ENCODE results near the gene COL25A1. TPM values are rescaled to one million over a fixed set of nuclear protein-coding genes. Genes with fewer than 3 reads are reported as not detected.

The COL25A1 gene
- polyA plus RNA-seq, 2 of the 4 experiments (the other 2 are of a cell fraction): not detected

DNA sequence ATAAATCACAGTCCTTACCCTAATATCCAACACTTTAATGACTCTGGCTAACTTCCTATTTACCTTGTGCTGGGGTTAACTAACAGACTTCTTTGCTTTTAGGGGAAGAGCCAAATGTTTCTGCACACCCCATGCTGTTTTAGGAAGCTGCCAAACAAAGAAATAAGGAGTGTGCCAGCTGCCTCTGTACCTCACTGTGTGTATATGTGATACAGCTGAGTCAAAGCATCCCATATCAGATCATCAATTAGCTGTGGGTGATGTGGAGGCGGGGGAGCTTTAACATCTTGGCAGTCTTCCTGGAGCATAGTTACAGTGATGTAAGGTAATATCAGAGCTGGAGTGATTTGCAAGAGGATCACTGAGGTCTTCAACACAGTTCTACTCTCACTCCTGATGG, 95.4 kb downstream of the COL25A1 start:
- whole genome bisulfite sequencing (ENCODE audit: missing lambda C conversion rate): no CpG with 5 or more reads among the region's 1 CpG

DNA sequence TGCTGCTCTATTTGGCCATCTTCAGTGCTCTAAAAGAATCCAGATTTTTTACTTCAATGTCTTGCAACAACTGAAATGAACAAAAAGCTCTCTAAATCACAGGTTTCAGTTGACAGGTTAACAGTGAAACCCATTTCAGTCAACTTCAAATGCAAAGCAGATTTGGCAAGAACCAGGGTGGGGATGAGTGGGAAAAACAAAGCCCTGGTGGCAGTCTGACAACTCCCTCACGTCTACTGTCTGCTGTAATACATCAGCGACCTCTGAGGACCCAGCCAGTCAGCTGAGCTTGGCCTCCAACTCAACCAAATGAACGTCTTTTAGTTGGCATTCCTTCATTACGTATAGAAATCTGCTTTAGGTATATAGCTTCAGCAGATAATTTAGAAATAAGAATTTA, 95.8 kb downstream of the COL25A1 start:
- no peaks in the 10 kb centered on the region for H3K9me3 ChIP-seq
- no peak overlapping the region for H3K4me2 ChIP-seq
- DNase-seq (ENCODE audit: low read depth in 1 of 2, low spot score in 1 of 2) (no peak), FAIRE-seq (no peak), ATAC-seq (no peak)
- H3K27ac ChIP-seq: no peak overlapping the region
- no peaks in the 10 kb centered on the region for H3K4me1 ChIP-seq
- 2% methylated on average over 4 of the region's 4 CpGs for WGBS (ENCODE audit: missing lambda C conversion rate)
- H3K4me3 ChIP-seq: no peak overlapping the region
- ChIA-PET CTCF (no interaction called here), POLR2A (no interaction called here)
- TF ChIP-seq MYC (IDR thresholded peaks at IDR 0.05; ENCODE audit: borderline replicate concordance, low read length): no peak
- TF ChIP-seq NPAS2 (CRISPR knock-in tag; IDR thresholded peaks at IDR 0.05; ENCODE audit: borderline replicate concordance): no peak
- no peak for TF ChIP-seq ZNF302 (CRISPR knock-in tag; IDR thresholded peaks at IDR 0.05)
- no peak for TF ChIP-seq RNF2 (IDR thresholded peaks at IDR 0.05; ENCODE audit: borderline replicate concordance, low read depth)
- no peak for TF ChIP-seq HMGXB4 (CRISPR knock-in tag; IDR thresholded peaks at IDR 0.05; ENCODE audit: borderline replicate concordance)
- no peak for TF ChIP-seq PHF8 (IDR thresholded peaks at IDR 0.05; ENCODE audit: borderline replicate concordance, low read depth)
- TF ChIP-seq ZC3H11A (IDR thresholded peaks at IDR 0.05): no peak
- no peak for TF ChIP-seq MAZ (IDR thresholded peaks at IDR 0.05; ENCODE audit: borderline replicate concordance, low read depth, low read length)
- no peak for TF ChIP-seq CEBPB (IDR thresholded peaks at IDR 0.05)
- no peak for TF ChIP-seq EP300 (IDR thresholded peaks at IDR 0.05)
- TF ChIP-seq HEYL (CRISPR knock-in tag; IDR thresholded peaks at IDR 0.05): no peak
- no peak for TF ChIP-seq RARB (CRISPR knock-in tag; IDR thresholded peaks at IDR 0.05)
- no peak for TF ChIP-seq NR3C1 (IDR thresholded peaks at IDR 0.05)
- no peak for TF ChIP-seq JUN (IDR thresholded peaks at IDR 0.05)
- TF ChIP-seq SREBF2 (IDR thresholded peaks at IDR 0.05): no peak

More for the DNA sequence above, 95.4 kb downstream of the COL25A1 start:
- FAIRE-seq: no peak
- no peak overlapping the region for H3K4me2 ChIP-seq
- ChIA-PET CTCF (no interaction called here), POLR2A (no interaction called here)
- no peak overlapping the region for H3K4me3 ChIP-seq
- no peaks in the 10 kb centered on the region for H3K4me1 ChIP-seq
- TF ChIP-seq KDM1A (IDR thresholded peaks at IDR 0.05; ENCODE audit: low read depth) (no peak), HMGXB4 (CRISPR knock-in tag; IDR thresholded peaks at IDR 0.05; ENCODE audit: borderline replicate concordance) (no peak), NPAS2 (CRISPR knock-in tag; IDR thresholded peaks at IDR 0.05; ENCODE audit: borderline replicate concordance) (no peak), EHMT2 (IDR thresholded peaks at IDR 0.05; ENCODE audit: low read depth) (no peak)
- no peak for DNase-seq (ENCODE audit: low read depth in 1 of 2, low spot score in 1 of 2)
- H3K27ac ChIP-seq: no peak overlapping the region
- H3K9me3 ChIP-seq: no peaks in the 10 kb centered on the region
- ATAC-seq: no peak

DNA sequence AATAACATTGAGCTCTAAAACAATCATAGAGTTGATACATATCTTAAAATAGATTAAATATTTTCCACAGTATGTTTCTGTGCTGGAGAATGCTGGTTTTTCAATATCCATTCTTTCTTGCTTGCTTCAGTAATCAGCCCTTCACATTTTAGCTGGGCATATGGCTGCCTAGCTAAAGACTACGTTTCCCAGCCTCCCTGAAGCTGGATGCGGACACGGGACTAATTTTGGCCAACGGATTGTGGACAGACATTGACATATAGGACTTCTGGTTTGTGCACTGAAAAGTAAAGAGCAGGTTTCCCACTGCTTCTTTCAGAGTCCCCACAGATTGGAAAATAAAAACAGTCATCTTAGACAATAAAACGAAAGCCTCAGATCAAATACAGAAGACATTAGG, 97.3 kb downstream of the COL25A1 start:
- no peaks in the 10 kb centered on the region for H3K4me1 ChIP-seq
- H3K4me2 ChIP-seq: no peak overlapping the region
- ChIA-PET CTCF (no interaction called here), POLR2A (no interaction called here)
- H3K27ac ChIP-seq: no peak overlapping the region
- H3K9me3 ChIP-seq: no peaks in the 10 kb centered on the region
- whole genome bisulfite sequencing (ENCODE audit: missing lambda C conversion rate): 23% methylated on average over 5 of the region's 5 CpGs
- no peak for ATAC-seq
- DNase-seq (ENCODE audit: low read depth in 1 of 2, low spot score in 1 of 2): no peak
- TF ChIP-seq RCOR1 (IDR thresholded peaks at IDR 0.05; ENCODE audit: low read depth, low read length) (no peak), POLR2AphosphoS2 (conservative IDR thresholded peaks at IDR 0.05; ENCODE audit: low read length) (no peak), FOXS1 (CRISPR knock-in tag; IDR thresholded peaks at IDR 0.05) (no peak), ZFP36 (IDR thresholded peaks at IDR 0.05; ENCODE audit: borderline replicate concordance, partially characterized antibody) (no peak), POLR2A (IDR thresholded peaks at IDR 0.05; ENCODE audit: low read length) (no peak), RNF2 (IDR thresholded peaks at IDR 0.05; ENCODE audit: borderline replicate concordance, low read depth) (no peak), REST (IDR thresholded peaks at IDR 0.05) (no peak), ZSCAN20 (CRISPR knock-in tag; IDR thresholded peaks at IDR 0.05) (no peak)
- TF ChIP-seq, protein P1, sequence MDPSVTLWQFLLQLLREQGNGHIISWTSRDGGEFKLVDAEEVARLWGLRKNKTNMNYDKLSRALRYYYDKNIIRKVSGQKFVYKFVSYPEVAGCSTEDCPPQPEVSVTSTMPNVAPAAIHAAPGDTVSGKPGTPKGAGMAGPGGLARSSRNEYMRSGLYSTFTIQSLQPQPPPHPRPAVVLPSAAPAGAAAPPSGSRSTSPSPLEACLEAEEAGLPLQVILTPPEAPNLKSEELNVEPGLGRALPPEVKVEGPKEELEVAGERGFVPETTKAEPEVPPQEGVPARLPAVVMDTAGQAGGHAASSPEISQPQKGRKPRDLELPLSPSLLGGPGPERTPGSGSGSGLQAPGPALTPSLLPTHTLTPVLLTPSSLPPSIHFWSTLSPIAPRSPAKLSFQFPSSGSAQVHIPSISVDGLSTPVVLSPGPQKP (IDR thresholded peaks at IDR 0.05; ENCODE audit: low read depth, low read length): no peak
- no peak overlapping the region for H3K4me3 ChIP-seq
- no peak for FAIRE-seq
